Stimulated activated CD8-positive, alpha-beta memory T cell treated with anti-CD3 and anti-CD28 coated beads, Interleukin-7, amount 100 ng/mL, for 1 hour (primary cell): ENCODE results near the gene VASH1.

Experiments used
- DNase-seq, 2 donors: peaks; one replicate each; pipeline ENCODE4 v3.0.0-alpha.2; 2020; ENCODE audit warnings: low read depth in 2 of 2

VASH1 gene

GRCh38 chr14:76829650-76830421, 68.6 kb downstream of the VASH1 start:
- DNase-seq: no peak

- DNase-seq: no peak
Measured at GRCh38 chr14:76830556-76830955, 69.3 kb downstream of the VASH1 start.

- DNase-seq: no peak
Measured at GRCh38 chr14:76832503-76832988, 71.3 kb downstream of the VASH1 start.
